Thyroid gland (tissue), 4 donors: ENCODE data around the gene OSTF1.

ENCODE experiments used
- CTCF ChIP-seq, 6 experiments: fragments of 200-600 bp in 3 of 6; fragments of 450-650 bp in 3 of 6; sonication (generic) in 3 of 6; IDR thresholded peaks; one replicate each; pipeline ENCODE4 v1.5.1; 2016 to 2019; ENCODE audit warnings: antibody characterized with exemption in 6 of 6, mild to moderate bottlenecking in 2 of 6, inconsistent platforms in 1 of 6, moderate library complexity in 1 of 6
- POLR2A ChIP-seq, 2 donors: fragments of 450-650 bp; IDR thresholded peaks; one replicate each; pipeline ENCODE4 v1.6.1; 2017; ENCODE audit warnings: antibody characterized with exemption in 2 of 2, mild to moderate bottlenecking in 2 of 2, moderate library complexity in 1 of 2

GRCh38 chr9:75106857-75107256 is 18.5 kb downstream of the OSTF1 start:
- no peak for TF ChIP-seq CTCF (IDR thresholded peaks at IDR 0.05)
- no peak for TF ChIP-seq POLR2A (IDR thresholded peaks at IDR 0.05)
